HG02852 (cell line): Measurements from ENCODE around the gene MEGF6.

Experiments used
- ATAC-seq: cut with Tn5 transposase; IDR thresholded peaks from one replicate; pipeline ENCODE4 v1.9.1; 2021; ENCODE audit warnings: mild to moderate bottlenecking, moderate library complexity; ENCODE audit not compliant: unreplicated experiment

MEGF6 gene

DNA sequence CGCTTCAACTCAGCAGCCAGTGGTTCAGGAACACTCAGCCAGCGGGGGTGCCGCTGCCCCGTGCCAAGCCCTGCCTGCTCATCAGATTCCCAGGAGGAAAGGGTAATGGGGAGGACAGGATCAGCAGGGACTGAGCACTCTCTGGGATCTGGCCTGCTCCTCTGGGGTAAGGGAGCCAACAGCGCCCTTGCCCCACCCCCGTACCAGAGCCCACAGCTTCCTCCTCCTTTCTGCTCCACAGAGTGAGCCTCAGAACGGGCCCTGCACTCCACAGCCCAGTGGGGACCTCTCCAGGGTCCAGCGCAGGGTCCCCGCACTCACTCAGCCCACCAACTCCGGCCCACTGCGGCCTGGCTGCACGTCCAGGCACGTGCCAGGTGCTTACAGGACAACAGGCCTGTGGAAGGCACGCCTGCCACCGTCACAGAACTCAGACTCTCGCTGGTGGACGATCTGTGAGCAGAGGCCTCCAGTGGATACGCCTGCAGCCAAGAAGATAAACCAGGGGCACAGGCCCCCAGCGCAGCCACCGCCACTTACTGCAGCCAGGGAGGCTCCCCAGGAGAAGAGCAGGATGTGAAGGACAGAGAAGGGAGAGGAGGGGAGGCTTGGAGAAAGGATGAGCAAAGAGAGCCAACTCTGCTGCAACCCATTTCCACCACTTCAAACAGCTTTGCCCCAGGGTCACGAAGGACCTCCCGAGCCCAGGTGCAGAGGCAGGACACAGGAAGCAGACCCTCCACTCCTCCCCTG is 2.1 kb downstream of the MEGF6 start:
- no peak for ATAC-seq

DNA sequence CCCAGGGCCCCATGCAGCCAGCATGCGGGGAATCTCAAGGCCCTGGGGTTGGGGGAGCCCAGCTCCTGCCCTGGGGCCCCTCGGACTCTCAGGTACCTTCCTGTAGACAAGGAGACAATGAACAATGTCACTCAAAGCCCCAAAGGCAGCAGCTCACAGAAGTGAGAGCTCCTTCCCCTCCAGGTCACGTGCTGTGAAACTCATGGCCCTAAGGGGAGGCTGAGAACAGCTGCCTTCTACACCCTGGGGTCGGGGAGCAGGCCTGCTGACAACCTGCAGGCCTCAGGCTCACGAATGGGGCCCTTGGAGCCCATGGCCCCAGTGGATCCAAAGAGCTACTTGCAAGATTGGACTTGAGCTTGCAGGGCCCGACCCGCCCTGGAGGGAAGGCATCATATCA is 3.2 kb downstream of the MEGF6 start:
- no peak for ATAC-seq

DNA sequence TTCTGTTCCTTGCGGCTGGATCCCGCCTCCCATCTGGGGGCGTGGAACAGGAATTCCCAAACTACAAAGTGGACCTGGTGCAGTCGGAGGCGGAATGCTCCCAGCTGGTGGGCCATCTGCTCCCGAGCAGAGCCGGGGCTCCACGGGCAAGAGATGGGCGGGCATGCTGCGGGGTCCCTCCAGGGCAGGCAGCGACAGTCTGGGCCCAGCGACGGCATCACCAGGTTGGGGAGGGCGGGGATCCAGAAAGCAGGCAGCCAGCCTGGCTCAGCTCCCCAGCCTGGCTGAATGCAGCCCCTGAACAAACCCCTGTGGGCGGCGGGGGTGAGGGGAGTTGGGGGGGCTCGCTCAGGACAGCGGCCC is 3.6 kb downstream of the MEGF6 start:
- no peak for ATAC-seq

DNA sequence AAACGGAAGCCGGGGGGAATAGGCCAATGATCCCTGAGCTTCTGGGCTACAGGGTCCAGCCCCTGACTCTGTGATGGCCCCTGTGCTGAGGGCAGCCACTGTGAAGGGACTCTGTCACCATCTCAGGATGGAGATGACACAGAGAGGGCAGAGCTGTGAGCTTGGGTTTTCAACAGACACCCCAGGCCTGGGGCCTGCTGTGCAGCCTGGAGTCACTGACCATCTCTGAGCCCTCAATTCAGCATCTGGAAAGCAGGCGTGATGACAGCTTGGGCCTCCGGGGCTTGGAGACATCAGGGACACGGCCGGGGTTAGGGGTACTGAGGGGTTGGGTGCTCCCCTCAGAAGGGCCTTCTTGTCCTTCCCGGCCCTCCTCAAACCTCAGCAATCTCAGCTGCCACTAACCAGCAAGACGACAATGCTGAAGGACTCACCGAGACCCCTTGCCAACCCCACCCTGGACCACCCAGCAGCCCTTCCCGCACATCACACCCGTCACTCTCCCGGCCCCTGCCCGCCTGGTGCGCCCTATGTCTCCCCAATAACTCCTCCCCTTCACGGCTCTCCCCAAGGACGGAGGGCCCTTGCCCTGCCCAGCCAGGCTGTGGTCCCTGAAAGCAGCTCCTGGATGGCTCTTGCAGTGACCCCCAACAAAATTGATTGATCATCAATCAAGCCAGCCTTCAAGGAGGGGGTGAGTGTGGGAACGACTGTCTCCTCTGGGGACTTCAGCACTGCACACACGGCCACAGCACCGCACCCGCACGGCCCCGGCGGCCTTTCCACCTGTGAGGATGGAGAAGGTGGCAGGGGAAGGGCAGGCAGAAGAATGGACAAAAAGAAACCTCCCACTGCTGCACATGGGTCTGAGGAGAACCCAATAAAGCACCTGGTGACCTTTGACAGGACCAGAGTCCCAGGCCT is 4.3 kb downstream of the MEGF6 start:
- ATAC-seq, result no peak

DNA sequence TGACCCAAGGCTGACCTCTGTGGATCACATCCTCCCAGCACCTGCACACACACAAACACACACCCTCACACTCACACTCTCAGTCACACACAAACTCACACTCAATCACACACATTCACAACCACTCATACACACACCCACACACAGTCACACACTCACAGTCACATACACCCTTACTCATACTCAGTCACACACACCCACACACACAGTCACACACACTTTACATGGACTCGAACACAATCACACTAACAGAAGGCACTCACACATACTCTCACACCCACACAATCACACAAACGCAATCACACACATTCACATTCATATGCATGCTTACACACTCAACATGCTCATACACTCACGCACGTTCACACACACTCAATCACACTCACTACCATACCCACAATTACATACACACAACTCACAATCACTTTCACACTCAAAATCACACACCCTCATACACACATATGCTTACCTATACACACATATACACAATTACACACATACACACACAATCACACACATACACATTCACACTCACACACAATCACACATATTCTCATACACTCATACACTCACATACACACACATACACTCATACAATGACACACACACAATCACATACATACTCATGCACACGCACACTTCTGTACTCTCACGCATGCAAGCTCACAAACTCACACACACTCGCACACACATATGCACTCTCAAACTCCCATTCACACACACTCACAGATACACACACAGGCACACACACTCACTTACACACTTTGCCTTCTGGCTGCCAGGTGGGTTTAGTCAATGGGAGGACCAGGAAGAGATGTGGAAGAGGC is 6.1 kb downstream of the MEGF6 start:
- ATAC-seq, result no peak

DNA sequence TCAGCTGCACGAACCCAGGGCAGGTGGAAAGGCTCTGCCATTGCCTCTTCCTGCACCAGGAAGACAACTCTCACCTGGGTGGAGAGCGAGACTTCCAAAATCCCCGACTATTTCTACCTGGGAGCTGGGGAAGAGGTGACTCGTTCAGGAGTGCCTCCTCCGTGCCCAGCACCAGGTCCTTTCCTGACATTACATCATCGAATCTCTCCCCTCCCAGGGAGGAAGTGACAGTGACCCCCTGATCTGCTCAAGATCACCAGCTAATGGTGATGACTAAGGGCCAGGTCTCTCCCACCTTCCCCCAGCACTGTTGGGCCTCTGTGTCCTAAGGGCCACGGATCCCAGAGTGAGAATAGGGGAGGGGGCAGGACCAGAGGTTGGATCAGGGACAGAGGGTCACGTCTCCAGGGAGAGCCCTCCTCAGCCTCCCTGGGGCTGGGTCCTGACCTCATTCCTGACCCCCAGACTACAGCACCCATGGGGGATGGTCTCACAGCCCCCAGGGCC is 6.8 kb downstream of the MEGF6 start:
- no peak for ATAC-seq

DNA sequence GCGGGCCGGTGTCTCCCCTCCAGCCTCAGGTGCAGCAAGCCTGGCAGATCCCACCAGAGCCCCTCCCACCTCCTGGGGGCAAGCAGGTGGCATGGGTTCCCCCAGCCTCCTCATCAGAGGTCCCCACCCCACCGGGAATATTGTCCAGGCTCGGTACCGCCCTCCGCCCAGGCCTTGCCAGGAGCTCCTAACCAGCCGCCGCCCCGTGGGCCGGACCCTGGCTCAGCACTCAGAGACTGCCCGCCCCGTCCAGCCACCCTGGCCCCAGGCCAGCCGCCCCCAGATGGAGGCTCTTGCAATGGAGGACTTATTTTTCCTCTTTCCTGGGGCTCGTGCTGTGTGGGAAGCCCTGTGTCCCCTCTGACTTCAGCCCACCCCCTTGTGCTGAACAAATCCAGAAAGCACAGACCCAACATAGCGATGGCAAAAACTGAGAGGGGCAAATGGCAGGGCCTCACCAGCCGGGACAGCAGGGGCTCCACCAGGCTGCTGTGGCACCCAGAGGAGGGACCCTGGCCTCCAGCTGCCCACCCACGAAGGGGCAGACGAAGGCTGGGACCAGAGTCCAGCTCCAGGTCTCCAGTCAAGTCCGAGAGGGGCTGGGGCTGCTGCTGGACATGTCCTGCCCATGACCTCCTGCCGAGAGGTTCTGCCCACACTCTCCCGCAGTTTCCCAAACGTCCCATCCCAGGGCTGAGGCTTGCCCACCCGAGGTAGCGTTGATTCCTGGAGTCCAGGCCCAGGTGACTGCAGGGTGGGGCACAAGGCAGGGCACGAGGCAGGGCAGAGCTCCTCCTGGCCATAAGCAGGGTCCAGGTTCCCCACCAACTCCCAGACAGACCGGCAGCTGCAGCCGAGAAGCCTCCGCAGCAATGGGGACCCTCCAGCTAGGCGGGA is 7.5 kb downstream of the MEGF6 start:
- ATAC-seq, result no peak

DNA sequence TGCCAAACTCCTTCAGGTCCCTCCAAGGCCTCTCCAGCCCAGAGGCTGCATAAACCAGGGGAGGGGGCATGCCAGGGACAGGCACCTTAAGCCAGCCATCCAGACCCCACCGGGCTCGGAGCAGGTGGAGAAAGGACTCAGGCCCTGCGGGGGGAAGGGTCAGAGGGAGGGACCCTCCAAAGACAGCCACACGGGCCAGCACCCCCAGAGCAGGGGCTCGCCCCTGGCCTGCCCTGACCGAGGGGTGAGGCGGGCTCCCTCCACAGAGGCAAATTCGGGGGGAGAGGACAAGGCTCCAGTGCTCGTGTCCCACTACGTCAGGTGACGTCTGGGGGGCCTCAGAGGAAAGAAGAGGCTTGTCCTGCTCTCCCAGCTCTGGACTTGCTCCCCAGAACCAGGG is 8.2 kb downstream of the MEGF6 start:
- no peak for ATAC-seq

DNA sequence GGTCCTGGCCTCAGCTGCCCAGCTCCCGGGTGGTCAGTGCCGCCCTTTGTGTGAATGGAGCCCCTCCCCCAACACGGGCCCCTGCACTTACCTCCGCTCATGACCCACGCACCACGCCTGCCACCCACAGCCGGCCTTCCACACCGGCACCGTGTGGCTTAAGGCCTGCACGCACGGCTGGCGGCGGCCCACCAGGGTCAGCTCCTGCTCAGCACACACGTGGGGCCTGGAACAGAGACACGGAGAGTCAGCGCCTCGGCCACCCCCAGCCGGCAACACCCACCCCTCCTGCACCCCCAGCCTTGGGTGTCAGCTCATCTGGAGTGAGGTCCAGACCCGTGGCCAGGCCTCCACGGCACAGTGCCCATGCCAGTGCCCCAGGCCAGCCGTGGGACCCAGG is 8.9 kb downstream of the MEGF6 start:
- ATAC-seq, result no peak

DNA sequence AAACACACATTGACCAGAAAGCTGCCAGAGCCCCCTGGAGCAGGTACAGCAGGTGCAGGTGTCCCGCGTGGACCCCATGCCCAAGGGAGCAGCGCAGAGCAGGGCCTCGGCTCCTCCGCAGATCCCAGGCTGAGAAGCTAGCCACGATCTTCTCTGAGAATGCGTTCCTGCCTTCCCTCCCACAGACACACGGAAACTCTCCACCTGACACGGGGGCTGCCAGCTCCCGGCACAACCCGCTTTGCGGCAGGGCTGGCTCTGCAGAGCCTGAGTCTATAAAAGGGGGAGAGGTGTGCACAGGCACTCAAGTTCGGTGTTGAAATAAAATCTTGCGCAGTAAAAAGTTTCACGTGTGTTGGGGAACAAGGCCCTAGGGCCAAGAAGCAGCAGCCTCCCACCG is 9.6 kb downstream of the MEGF6 start:
- ATAC-seq, result no peak

DNA sequence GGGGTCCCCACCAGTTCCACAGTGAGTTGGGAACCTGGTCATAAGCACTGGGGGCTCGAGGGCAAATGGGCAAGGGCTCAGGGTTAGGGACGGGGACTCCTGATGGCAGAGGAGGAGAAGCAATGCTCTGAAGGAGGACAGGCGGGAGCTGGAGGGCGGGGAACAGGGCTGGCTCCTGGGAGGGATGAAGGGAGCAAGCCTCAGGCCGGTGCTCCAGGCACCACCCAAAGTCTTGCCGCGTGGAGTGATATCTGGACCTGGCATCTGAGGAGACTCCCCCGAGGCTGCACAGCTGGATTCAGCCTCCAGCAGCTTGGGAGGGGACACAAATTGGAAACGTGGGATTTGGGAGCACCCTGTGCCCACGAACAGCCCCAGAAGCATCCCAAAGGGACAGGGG is 11.0 kb downstream of the MEGF6 start:
- ATAC-seq, result no peak

DNA sequence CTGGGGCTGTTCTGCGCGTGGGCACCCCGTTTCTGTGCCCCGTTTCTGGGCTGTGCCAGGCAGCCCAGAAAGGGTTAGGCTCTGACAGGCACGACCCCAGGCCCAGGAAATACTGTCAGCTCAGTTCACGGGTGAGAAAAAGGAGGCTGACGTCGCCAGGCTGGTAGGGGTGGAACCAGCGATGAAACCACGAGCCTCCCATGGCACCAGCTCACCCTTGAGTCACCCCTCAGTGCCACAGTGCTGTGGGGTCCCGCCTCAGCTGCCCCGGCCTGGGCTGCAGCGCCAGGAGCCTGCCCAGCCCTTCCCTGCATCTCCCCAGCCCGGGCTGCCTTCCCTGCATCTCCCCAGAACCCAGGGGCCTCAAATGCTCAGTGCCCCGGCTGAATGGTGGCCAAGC is 11.5 kb downstream of the MEGF6 start:
- no peak for ATAC-seq

DNA sequence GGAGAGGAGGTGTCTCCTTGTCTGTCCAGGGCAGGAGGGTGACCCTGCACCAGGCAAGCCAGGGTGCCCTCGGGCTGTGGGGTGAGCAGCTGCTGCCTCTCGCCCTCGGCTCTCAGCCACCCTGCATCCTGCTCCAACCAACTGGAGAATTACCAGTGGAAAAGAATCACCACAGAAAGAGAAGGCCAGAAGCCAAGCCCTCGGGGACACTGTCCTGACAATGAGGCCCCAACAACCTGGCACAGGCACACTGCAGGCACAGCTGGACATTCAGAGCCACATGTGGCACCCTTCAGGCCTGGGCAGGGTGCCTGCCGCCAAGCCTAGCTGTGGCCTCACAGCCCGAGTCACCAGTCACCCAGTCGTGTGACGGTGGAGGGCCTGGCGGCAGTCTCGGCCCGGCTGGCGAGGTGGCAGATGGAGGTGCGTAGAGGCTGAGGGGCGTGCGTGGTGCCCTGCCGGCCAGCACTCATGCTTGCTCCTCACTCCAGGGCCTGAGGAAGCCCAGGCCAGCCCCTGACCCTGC is 12.0 kb downstream of the MEGF6 start:
- no peak for ATAC-seq

DNA sequence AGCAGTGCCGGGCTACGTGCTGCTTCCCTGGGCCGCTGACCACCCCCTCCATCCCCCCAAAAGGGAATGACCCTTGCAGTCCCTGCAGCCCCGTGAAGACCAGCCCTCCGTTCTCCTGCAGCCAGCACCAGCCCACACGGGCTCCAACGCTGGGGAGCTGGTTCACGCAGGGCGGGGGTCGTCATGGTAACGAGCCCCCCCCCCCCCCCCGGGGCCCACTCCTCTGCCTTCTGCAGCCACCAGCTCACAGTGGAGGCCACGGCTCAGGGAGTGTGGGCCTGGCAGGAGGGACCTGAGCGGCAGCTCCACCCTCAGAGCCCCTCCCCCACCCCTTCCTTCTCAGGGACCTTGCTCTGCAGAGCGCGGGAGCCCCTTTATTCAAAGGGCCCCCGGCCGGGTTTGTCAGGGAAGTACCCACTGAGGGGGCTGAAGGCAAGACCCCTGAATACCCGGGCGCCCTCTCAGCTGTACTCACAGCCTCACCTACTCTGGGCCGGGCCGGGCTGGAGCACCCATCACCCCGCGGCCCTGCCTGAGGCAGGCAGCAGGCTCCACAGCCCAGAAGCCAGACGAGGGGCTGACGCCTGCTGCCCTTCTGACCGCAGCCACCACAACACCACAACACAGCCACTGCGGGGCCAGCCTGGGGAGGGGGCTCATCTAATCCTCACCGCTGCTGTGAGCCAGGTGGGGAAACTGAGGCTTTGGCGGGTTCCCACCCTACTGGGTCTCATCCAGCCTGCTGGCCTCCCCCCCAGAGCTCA is 12.6 kb downstream of the MEGF6 start:
- no peak for ATAC-seq

DNA sequence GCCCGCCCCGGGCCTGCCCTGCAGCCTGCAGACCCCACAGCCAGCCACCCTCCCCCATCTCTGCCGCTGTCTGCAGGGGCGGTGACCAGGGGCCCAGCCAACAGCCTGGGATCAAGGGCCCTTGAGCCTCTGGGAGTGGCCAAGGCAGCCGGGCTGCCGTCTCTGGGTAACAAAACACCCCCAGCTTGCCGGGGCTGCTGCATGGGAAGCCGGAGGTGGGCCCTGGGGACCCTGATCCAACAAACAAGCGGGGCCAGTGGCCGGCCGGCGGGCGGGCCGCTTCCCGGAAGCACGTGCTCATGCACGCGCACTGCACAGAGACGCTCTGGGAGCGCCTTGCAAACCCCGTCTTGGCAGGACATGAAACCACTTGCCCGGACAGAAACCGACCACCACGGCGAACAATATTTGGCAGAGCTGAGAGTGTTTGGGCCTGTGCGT is 13.2 kb downstream of the MEGF6 start:
- ATAC-seq, result no peak

DNA sequence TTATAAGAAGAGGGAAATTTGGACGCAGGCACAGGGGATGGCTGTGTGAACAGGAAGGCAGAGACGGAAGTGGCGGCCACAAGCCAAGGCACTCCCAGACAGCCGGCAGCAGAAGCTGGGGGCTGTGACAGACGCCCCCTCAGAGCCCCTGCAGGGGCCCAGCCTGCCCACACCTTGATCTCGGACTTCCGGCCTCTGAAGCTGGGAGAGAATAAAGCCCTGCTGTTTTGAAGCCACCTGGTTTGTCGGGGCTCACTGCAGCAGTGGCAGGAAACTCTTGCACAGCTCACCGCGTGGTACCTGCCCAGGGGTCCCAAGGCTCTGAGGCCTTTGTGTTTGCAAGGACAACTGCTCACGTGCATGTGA is 13.7 kb downstream of the MEGF6 start:
- no peak for ATAC-seq

DNA sequence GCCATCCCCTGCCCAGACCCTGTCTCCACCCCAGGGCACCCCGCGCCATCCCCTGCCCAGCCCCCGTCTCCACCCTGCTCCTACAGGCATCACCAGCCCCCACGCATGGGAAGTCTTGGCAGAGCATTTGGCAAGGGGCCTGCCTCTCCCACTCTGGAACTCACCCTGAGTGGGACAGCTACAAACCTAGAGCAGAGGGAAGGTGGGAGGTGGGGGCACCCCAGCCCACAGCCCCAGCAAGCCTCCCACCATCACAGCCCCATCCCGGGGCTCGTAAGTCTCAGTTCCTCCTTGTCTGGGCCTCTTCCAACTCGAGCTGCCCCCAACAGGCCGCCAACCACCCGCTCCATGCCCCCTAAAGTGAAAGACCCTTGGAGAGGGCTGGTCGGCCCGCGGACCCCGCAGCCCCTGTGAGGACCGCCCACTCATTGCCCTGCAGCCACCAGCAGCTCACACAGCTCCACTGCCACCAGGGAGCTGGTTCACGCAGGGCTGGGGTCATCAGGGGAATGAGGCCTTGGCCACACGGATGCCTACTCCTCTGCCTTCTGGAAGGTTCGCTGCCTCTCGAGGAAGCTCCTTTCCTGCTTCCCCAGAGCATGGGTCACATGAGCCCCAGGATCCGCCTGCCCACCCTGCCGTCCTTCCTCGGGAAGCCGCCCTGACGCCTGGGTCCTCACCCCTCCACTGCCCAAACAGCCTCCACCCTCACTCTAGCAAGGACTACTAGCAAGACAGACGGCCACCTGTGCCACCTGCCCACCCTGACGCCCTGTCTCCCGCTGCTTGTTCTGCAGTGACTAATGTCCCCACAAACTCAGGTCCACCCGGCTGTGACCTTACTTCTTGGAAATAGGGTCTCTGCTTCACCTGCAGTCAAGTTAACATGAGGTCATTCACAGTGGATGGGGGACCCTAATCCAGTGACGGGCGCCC is 14.4 kb downstream of the MEGF6 start:
- ATAC-seq, result no peak

DNA sequence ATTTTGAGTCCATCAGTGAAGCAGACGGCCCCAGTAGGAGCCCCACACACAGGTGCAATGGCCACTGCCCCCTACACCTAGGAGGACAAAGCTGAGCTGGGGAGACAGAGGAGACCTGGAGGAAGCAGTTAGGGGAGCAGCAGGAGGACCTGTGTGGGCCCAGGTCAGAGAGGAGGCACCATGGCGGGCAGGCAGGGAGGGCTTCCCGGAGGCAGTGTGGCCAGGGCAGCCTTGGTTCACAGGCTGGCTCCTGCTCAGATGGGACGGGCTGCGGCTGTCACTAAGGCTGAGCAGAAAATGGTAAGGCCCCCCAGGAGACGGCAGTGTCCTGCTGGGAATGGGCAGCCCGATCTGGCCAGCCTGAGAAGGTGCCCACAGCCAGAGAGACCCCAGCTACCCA is 15.4 kb downstream of the MEGF6 start:
- ATAC-seq, result no peak
